MM.1S (cell line): ENCODE results near the gene TCN1.

ENCODE experiments used
- EZH2 ChIP-seq: fragments of 300-600 bp; sonication (generic); optimal IDR thresholded peaks from 2 replicates; pipeline ENCODE3; 2017; ENCODE audit warnings: low read depth, mild to moderate bottlenecking, antibody characterized with exemption, low read length, mixed read lengths
- EZH2phosphoT487 ChIP-seq: fragments of 300-600 bp; sonication (generic); IDR thresholded peaks from 2 replicates; pipeline ENCODE4 v1.6.1; 2018; ENCODE audit warnings: antibody characterized with exemption, low read length
- TF ChIP-seq, protein P1 (sequence below): fragments of 300-600 bp; sonication (generic); IDR thresholded peaks from 2 replicates; pipeline ENCODE4 v1.5.1; 2016; ENCODE audit warnings: antibody characterized with exemption, low read length, mixed read lengths

DNA sequence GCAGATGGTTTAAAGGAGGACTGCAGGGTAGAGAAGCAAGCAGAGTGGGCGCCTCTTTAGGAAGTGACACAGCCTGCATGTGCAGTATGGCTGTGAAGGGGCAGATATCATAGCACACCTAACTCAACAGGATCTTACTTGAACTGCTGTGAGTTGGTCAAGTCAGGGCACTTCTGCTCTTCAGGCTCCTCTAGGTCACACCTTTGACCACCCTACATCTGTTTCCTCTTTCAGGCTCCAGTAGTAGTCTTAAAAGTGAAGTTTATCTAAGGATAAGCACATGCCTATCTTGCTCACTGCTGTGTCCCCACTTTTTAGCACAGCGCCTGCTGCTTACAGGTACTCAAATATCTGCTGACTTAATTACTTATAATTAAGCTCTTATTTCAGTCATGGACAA, 62.2 kb downstream of the TCN1 start:
- TF ChIP-seq EZH2 (no peak), EZH2phosphoT487 (no peak)
- TF ChIP-seq, protein P1, sequence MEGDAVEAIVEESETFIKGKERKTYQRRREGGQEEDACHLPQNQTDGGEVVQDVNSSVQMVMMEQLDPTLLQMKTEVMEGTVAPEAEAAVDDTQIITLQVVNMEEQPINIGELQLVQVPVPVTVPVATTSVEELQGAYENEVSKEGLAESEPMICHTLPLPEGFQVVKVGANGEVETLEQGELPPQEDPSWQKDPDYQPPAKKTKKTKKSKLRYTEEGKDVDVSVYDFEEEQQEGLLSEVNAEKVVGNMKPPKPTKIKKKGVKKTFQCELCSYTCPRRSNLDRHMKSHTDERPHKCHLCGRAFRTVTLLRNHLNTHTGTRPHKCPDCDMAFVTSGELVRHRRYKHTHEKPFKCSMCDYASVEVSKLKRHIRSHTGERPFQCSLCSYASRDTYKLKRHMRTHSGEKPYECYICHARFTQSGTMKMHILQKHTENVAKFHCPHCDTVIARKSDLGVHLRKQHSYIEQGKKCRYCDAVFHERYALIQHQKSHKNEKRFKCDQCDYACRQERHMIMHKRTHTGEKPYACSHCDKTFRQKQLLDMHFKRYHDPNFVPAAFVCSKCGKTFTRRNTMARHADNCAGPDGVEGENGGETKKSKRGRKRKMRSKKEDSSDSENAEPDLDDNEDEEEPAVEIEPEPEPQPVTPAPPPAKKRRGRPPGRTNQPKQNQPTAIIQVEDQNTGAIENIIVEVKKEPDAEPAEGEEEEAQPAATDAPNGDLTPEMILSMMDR = no peak
